Brain microvascular endothelial cell (primary cell): Measurements from ENCODE around the gene AFG1L.

Experiments
- DNase-seq: peaks from one replicate; pipeline ENCODE4 v3.0.0-alpha.2; 2020
- H3K27ac ChIP-seq: fragments of 250-450 bp; sonication (Bioruptor Pico); 2 replicates; pipeline ENCODE4 v1.5.1; 2020; ENCODE audit warnings: mild to moderate bottlenecking, moderate library complexity
- H3K27me3 ChIP-seq: fragments of 250-450 bp; sonication (Bioruptor Pico); replicated peaks from 2 replicates; pipeline ENCODE4 v1.5.1; 2020; ENCODE audit warnings: mild to moderate bottlenecking
- H3K36me3 ChIP-seq: fragments of 250-450 bp; sonication (Bioruptor Pico); replicated peaks from 2 replicates; pipeline ENCODE4 v1.5.1; 2020; ENCODE audit warnings: mild to moderate bottlenecking
- H3K4me3 ChIP-seq: 2 replicates; pipeline ENCODE4 v1.5.1; 2011; ENCODE audit warnings: low read depth, mild to moderate bottlenecking, control low read depth, low read length, moderate library complexity
- in situ Hi-C: cut with HindIII; loops from 2 replicates; pipeline ENCODE4 v1.10.0; 2017; ENCODE audit warnings: low sequenced_read_pairs, low pct_ligation_motif_present
- TF ChIP-seq, protein P1 (sequence below): IDR thresholded peaks from 2 replicates; pipeline ENCODE4 v1.5.1; 2011; ENCODE audit warnings: low read depth, mild to moderate bottlenecking, moderate library complexity, low read length, control low read depth, inconsistent platforms; ENCODE audit errors: missing control alignments

AFG1L gene

DNA sequence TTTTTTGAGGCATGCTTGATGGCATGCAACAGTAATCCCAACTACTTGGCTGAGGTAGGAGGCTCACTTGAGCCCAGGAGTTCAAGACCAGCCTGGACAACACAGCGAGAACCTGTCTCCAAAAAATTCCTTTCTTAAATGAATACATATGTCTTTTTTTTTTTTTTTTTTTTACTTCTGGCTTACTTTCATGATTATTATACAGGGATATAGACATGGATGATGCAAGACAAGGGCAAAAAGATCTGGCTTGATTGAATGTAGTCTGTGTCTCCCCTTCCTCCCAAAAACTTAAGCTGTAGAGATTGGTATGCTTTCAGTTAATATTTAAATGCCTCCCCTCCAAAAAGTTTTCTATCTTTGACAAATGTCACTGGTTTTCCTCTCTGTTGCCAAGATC, 41.6 kb upstream of the AFG1L start:
- Histone ChIP-seq H3K27me3 (no peaks in the 10 kb centered on the region), H3K36me3 (no peaks in the 10 kb centered on the region), H3K4me3 (no peak overlapping the region), H3K27ac (no peak overlapping the region)
- TF ChIP-seq, protein P1, sequence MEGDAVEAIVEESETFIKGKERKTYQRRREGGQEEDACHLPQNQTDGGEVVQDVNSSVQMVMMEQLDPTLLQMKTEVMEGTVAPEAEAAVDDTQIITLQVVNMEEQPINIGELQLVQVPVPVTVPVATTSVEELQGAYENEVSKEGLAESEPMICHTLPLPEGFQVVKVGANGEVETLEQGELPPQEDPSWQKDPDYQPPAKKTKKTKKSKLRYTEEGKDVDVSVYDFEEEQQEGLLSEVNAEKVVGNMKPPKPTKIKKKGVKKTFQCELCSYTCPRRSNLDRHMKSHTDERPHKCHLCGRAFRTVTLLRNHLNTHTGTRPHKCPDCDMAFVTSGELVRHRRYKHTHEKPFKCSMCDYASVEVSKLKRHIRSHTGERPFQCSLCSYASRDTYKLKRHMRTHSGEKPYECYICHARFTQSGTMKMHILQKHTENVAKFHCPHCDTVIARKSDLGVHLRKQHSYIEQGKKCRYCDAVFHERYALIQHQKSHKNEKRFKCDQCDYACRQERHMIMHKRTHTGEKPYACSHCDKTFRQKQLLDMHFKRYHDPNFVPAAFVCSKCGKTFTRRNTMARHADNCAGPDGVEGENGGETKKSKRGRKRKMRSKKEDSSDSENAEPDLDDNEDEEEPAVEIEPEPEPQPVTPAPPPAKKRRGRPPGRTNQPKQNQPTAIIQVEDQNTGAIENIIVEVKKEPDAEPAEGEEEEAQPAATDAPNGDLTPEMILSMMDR, result no peak
- no peak for DNase-seq
- in situ Hi-C loops, result no loop called here

DNA sequence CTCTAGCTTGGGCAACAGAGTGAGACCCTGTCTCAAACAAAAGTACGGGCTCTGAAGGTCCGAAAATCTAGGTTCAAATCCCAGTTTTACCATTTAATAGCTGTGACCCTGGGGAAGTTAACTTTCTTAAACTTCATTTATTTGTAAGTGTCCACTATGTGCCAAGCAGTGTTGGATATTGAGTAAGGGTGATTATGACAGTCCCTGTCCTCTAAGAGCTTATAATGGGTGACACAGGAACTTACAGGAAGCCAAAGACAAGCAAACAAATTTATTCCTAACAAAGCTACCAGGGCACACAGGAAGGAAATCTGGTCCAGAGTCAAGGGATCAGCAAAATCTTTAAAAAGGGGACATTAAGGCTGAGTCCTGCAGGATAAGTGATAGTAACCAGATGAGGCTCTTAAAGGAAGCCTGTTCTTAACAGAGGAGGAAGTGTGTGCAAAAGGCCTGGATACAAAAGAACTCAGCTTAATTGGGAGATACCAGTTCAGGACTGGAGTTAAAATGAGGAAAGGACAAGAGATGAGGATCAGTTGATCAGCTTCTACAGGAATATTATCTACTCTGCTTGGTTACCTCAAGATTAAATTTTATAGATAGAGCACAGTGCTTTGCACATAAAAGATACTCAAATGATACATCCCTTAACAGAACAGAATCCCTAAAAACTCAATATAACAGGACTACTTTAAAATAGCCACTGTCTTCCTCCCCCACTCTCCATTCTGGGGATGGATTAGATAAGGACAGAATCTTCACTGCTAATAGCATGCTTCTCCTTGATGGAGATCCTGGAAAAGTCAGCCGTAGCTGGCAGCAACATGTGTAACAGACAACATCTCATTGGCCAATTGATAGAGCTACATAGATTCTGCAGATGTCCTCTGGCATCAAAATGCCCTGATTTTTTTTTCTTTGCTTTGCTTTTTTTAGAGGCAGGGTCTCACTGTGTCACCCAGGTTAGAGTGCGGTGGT, 40.1 kb upstream of the AFG1L start:
- Histone ChIP-seq H3K27ac (no peak overlapping the region), H3K36me3 (no peaks in the 10 kb centered on the region), H3K27me3 (no peaks in the 10 kb centered on the region), H3K4me3 (no peak overlapping the region)
- no peak for DNase-seq
- in situ Hi-C loops, result no loop called here
- TF ChIP-seq, protein P1, result no peak

DNA sequence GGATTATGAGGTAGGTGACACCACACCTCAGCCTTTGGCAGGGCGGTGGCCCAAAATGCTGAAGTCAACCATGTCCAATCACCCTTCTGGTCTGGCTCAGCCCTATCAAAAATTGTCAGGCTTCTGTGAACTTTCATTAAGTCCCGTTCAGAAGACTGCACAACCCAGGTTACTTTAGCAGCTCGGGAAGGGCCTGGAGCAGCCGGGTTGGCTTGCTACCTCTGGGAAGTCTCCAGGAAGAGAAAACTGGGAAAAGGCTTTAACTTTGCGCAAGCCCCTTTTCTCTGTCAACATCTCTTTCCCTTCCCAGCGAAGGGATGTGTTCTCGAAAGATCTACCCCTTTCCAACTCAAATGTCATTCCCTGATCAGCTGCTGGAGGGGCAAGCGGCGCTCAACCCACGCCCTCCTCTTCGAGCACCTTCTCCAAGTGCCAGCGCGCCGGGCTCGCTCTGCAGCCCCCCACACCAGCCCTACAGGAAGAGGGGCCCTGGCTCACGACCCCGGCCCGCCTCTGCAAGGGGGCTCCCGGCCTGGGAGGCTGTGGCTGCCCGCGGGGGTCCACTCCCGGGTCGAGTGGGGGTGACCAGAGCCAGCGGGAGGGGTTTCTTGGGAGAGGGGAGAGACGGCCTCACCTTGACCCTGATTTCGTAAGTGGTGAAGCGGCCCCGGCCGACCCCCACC, 34.6 kb upstream of the AFG1L start:
- peak; percentile 16 for DNase-seq
- H3K27ac ChIP-seq, result peak overlapping the region; percentile 83
- H3K4me3 ChIP-seq, result peak overlapping the region; percentile 95
- TF ChIP-seq, protein P1, result no peak
- no peaks in the 10 kb centered on the region for H3K36me3 ChIP-seq
- no peaks in the 10 kb centered on the region for H3K27me3 ChIP-seq
- in situ Hi-C loops, result no loop called here

DNA sequence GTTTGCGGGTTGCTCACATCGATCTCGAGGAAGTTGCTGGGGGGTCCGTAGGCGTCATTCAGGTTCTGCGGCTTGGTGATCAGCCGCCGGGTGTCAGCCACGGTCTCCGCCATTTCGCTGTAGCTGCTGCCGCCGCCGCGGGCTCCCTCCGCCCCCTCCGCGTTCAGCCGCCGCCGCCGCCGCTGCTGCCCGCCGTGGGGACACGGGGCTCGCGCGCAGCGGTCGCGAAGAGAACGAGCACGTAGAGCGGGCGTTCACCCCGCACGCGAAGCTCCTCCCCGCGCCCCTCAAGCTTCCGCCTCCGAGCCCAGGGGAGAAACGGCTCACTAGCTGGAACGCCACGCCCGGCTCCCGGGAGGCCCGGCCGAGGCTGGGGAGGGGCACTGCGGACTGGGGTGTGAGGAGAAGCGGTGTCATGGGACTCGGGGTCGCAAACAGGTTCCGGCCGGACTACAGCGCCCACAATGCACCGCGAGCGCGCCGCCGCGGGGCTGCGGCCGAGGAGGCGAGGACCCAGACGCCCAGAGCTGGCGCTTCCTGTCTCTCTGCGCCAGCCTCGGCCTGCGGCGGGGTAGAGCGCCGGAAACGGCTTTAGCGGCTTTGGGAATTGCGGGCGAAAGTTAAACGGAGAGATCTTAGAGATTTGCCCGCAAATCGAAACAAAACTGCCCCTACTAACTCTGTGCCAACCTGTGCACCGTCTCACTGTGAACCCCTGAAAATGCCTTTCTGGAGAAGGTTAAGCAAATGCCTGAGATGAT, 33.9 kb upstream of the AFG1L start, which contains the start of gene SNX3:
Gene SNX3 (minus strand): TSS at position 232 of the 761 bp plus-strand sequence. CDS start 119 bp downstream, at position 113.
- Histone ChIP-seq H3K27me3 (no peaks in the 10 kb centered on the region), H3K27ac (peak within 1 kb of the TSS; percentile 83), H3K36me3 (no peaks in the 10 kb centered on the region), H3K4me3 (peak within 1 kb of the TSS; percentile 95)
- DNase-seq, result peak; percentile 91
- in situ Hi-C loops, result no loop called here
- TF ChIP-seq, protein P1, result peak; percentile 18

DNA sequence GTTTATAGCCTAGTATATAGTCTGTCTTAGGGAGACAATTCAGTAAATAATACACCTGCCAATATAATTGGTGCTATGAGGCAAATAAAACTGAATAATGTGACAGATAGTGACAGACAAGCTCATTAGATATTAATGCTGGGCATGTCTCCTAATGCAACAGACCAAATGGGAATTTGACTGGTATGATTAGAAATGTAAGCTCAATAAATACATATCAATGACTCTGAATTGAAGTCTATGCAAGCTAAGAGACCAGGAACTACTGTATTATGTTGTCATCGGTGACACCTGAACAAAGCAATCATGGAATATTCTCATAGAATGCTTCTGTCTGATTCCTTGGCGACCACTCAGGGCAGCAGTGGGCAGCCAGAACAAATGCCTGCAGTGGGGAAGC, 31.5 kb upstream of the AFG1L start:
- Histone ChIP-seq H3K36me3 (no peaks in the 10 kb centered on the region), H3K27ac (no peak overlapping the region), H3K4me3 (no peak overlapping the region), H3K27me3 (no peaks in the 10 kb centered on the region)
- no peak for DNase-seq
- TF ChIP-seq, protein P1, result no peak
- in situ Hi-C loops, result no loop called here
